Inferior parietal cortex (tissue), 1 donor: ENCODE results near the gene QKI.
"Not testable (repeated sequence)": the region's sequence is repeated elsewhere in the genome, so short reads cannot be mapped to it uniquely, and the experiment has no call there.

Source experiments
- DNase-seq: peaks from one replicate; pipeline ENCODE4 v3.0.0-alpha.2; 2016; ENCODE audit errors: extremely low spot score

QKI gene

DNA sequence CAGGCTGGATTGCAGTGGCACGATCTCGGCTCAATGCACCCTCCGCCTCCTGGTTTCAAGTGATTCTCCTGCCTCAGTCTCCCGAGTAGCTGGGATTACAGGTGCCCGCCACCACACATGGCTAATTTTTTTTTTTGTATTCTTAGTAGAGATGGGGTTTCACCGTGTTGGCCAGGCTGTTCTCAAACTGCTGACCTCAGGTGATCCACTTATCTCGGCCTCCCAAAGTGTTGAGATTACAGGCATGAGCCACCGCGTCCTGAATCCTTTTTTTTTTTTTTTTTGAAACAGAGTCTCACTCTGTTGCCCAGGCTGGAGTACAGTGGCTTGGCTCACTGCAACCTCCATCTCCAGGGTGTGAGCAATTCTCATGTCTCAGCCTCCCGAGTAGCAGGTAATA is 24.9 kb downstream of the QKI start:
- not testable (repeated sequence) for DNase-seq

DNA sequence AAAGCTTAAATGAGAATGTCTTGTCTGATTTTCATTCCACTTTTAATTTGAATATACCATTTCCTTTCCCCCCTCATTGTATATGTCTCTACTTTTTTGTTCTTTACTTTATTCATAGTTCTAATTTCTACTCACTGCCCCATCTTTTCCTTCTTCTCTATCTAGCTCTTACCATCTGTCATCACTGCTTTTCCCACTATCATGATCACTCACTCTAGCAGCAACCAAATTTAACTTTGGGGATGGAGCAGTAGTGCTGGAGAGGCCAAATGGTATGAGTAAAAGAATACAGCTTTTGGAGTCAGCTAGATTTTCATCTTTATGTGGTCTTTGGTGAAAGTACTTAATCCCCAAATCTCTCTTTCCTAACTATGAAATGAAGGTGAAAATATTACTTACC is 25.5 kb downstream of the QKI start:
- no peak for DNase-seq

DNA sequence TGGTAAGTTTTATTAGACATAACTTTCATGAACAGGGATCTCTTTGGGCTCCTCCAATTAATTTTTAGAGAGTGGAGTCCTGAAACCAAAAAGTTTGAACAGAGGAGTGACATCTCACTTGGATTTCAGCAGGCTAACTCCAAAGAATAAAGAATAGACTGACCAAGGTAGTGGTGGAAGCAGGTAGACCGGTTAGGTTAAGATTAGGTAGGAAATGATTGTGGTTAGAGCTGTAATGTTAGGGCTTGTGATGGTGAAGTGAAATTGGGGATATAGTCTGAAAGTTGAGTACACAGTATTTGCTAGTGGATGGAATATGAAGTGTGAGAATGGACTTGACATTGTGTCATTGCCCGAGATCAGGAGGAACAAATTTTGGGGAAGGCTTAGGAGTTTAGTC is 27.8 kb downstream of the QKI start:
- no peak for DNase-seq

DNA sequence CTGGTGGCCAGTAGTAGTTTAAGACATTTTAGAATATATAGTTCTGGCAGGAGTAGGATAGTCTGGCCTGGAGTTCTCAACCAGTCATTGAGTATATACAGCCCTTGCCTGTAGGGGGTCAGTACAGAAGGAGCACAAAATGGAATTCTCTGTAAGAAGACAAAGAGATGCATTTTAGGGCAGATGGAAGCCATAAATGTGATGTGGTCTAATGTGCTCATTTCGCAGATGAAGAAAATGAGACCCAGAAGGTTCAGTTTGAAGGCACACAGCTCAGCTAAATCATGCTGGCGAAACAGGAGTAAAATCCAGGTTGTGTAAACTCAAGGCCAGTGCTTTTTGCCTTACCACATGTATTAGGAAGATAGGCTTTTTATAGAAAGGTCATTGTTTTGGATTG is 29.6 kb downstream of the QKI start:
- no peak for DNase-seq

DNA sequence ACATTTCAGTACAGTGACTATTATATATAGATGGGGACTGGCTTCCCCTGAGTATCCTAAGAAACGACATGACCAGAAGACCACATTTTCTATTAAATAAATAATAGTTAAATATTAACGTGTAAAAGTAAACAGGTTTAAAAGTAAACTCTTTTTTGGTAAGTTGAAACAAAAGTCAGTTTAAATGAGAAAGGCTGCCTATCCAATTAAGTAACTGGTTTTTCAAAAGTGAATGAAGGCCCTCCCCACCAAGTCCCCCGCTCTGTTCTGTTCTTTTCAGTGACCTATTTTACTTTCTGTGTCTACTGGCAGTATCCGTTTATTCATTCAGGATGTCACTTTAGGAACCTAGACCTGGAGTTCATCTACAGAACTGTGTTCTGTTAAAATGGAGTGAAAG is 32.0 kb downstream of the QKI start:
- no peak for DNase-seq

DNA sequence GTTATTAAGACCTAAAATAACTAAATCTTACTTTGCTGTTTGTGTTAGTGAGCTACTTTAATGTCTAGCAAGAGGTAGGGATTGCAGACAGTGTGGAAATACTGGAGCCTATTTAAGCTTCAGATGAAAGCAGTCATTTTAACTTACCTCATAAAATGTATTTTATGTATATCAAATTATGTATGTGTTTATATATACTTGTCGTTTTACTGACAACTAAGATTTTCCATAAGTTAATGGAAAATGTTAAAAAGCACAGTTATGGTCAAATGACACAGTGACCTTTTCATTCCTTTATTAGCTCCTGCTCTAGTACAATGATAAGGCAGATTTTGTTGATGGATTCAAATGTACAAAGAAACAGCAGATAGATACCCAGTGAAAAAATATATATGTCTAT is 34.6 kb downstream of the QKI start:
- DNase-seq: no peak

DNA sequence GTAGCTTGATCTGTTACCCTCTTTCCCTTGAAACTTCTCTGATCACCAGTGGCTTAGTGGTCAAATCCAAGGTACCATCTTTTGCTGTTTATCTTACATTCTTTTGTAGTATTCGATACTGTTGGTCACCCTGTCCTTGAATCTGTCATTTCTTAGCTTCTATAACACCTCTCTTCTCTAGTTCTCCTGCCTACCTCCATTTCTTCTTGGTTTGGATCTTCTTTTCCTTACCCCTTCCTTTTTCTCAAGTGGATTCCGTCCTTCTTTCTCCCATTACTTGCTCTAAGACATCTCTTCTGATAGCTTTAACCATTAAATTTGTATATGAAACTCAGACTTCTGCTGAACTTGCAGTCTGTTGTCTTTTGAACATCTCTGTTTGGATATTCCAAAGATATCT is 39.9 kb downstream of the QKI start:
- no peak for DNase-seq

DNA sequence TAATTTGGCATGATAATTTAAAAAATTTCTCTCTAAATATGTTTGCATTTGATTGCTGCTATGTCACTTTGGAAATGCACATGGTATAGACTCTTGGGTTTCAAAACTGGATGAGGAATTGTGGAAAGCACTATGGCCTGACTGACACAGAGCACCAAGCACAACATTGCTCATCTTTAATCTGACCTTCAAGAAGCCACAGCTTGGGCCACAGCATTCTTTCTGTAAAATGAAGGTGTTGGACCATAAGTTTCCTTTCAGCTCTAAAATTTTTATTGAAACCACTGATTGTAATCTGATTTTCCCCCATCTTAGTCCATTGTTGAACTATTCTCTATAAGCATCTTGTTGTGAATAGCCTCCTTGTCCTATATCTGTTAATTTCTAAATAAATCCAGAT is 41.0 kb downstream of the QKI start:
- DNase-seq: no peak

DNA sequence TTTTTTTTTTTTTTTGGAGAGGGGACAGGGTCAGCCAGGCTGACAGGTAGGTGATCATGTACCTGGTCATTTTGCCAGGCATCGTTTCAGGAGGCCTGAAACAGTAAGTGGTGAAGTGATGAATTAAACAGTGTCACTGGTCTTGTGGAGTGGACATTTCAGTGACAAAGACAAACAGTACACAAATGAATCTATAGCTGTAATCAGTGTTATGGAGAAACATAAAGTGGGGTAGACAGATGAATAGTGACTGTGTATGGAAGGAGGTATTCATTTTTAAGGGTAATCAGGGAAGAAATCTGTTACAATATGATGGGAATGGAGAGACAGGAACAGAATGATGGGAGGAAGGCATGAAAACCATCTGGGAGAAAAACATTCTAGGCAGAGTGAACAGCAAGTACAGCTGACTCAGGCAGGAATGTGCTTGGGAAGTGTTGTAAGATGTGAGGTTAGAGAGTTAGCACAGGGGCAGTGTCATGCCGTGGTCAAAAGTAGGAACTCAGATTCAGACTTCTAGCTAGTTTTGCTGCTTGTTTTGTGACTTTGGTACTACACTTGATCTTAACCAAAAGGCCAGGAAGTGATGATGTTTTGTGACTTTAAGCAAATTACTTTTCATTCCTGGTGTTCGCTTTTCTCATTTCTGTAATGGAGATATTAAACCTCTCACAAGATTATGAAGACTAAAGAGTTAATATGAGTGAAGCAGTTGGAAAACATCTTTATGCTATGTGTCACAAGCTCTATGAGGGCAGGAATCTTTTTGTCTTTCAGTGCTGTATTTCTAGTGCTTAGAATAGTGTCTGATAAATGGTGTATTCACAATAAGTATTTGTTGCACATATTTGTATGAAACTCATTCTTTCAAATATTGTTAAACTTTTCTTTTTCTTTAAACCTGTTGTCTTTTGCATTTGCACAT is 43.4 kb downstream of the QKI start:
- no peak for DNase-seq

DNA sequence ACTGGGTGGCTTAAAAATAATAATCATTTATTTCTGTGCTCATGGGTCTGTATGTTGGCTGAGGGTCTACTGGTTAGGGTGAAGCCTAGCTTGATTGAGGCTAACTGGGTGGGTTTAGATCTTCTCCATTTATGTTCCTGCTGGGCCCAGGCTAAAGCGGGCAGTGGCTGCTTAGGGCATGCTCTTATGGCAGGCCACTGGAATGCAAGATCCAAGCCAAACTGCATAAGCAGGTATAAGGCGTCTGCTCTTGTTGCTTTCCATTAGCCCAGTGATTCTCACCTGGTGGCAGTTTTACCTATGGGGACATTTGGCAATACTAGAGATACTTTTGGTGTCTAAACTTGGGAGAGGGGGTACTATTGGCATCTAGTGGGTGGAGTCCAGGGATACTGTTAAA is 44.5 kb downstream of the QKI start:
- no peak for DNase-seq

DNA sequence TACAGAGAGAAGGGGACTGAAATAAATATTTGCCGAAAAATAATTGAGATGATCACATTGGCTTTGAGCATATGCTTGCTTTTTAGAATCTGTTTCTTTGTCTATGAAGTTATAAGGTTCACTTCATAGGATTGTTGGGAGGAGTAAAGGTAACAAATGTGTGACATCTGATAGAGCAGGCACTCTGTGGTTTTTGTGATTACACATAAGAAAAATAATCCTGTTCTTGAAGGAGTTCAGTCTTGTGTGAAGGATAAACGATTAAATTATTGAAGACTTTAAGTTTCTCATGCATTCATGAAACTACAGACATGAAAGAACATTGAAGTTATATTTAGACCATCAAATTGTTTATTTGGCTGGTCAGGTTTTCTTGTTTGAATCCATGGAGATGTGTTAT is 45.0 kb downstream of the QKI start:
- DNase-seq: no peak

DNA sequence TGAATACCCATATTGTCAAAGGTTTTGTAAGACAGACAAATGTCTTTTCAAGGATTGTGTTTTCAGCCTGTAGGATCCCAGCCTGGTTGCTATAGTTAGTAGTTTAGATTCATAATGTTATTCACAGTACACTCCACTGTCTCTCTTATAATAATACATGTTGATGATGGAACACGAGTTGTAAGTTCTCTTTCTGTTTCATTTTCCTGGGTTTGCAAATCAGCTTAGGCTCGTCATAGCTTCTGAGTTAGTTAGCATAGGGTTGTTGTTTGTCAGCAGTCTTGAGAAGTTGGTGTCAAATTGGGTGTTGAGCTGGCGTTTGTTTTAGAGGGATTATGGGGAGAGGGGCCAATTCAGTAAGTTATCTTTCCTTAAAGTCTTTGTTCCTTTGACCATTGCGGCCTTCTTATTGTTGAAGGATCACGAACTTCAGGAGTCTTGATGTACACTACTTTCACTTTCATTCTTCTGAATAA is 45.8 kb downstream of the QKI start:
- DNase-seq: no peak

DNA sequence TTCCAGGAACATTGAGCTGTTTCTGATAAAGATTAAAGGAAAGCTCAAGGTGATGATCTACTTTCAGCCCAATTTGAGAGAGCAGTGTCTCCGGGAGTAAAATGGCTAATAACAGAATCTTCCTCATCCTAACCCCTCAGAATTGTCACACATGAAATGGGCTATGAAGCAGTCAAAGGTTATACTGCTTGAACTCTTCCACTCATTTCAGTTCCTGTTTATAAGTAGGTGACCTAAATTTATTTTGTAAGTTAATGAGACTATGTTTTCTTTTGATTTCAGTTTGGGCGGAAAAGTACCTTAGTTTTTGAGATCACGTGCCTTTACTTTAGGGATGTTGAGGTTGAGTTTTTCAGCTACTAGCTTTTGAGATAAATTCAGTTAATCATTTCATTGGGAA is 47.2 kb downstream of the QKI start:
- no peak for DNase-seq

DNA sequence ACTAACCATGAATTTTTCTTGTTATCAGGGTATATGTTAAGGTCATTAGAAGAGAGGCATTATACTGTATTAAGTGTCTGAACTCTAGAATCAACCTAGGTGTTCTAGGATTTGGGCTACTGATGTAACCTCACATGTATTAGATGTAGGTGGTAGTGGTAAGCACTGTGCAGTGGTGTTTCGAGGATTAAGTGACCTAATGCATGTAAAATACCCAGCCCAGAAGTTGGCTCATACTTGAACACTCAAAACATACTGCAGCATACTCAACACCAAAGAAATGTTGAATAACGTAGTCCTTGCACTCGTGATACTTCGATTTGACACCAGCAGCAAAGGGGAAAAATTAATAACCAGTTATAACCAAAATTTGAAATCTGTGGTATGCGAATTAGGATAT is 48.7 kb downstream of the QKI start:
- DNase-seq: no peak

DNA sequence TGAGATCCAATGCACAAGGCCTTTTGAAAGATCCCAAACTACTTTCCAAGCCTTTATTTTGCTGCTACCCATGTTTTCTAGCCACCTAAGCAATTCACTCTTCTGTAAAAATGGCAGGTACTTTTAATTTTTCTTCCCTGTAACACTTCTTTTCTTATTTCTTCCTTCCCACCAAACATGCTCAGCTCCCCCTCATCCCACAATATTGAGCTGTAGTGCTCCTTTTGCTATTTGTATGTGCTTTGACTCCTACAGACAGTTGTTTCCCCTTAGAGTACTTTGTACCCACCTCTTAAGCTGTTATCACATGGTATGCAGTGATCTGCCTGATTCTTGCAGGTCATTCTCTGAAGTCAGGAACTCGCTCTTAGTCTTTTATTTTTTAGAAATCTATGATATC is 49.3 kb downstream of the QKI start:
- DNase-seq: no peak

DNA sequence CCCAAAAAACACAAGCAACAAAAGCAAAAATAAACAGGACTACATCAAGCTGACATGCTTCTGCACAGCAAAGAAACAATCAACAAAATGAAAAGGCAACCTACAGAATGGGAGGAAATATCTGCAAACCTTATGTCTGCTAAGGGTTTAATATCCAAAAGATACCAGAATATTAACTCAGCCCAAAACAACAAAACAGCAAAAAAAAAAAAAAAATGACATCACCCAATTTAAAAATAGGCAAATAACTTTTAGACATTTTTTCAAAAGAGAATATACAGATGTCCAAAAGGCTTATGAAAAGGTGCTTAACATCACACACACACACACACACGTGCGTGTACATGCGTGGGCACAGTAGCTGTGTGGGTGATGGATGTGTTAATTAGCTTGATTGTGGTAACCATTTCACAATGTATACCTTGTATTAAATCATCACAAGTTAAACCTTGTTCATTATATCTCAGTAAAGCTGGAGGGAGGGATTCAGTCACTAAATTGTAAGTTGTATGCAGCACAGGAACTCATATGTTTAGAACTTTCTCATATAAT is 52.4 kb downstream of the QKI start:
- DNase-seq: no peak

DNA sequence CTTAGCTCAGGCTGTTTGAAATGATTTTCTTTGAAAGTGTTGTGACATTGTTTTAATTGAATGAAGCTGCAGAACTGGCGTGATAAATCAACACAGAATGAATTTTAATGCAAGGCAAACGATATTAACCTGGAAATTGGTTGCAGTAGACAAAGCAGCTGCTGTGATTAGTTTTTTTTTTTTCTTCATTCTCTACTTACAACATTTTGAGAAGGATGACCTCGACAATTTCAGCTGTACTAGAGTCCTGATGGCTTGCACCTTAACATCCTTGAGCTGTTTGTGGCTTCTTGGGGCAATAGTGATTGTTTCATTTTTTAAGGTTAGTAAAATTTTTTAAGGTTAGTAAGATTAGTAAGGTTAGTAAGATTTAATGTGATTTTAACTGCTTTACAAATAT is 54.2 kb downstream of the QKI start:
- DNase-seq: no peak

DNA sequence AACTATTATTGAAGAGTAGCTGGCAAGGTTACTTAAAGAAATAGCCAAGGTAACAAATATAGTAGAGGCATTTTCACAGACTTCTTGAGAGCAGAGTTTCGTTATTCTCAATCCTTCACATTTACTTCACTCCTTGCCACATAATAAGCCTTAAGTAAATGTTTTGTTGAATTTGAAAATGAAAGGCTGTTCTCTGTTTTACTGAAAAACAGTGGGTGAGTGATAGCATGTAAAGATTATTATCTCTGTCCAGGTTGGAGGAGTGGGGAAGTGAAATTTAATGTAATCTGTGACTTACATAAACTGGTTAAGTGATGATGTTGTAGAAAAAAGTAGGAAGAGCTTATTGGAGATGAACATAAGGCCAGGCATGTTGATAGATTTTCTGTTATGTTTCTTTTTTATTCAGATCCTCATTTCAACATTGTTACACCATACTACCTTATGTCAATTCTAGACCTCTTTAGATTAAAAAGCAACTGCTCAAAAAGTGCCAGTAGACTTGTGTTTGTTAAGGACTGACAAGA is 55.0 kb downstream of the QKI start:
- DNase-seq: no peak

DNA sequence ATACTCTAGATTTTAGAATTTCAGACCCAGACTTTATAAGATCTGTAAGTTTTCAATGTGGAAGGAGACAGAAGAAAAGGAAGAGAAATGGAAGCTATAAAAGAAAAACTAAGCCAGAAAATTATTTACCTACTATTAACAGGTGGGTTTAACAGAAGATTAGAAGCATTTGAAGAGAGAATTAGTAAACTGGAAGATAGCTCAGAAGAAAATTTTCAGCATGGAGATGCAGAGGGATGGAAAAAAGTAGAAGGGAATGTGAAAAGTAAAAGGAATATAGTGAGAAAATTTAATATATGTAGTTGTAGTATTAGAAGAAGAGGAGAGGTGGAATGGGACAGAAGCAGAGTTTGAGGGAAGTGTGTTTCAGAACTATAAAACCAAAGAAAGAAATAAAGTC is 56.1 kb downstream of the QKI start:
- no peak for DNase-seq

DNA sequence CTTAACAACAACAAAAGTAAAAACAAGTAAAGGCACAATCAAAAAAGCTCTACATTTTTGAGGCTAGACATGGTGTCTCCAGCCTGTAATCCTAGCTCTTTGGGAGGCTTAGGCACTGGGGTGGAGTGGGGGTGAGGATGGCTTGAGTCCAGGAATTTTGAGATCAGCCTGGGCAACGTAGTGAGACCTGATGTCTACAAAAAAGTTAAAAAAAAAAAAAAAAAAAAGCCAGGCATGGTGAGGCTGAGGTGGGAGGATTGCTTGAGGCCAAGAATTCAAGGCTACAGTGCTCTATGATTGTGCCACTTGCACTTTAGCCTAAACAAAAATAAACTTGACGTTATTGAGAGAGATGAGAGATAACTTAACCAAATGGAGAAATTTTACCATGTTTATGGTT is 60.1 kb downstream of the QKI start:
- DNase-seq: no peak

DNA sequence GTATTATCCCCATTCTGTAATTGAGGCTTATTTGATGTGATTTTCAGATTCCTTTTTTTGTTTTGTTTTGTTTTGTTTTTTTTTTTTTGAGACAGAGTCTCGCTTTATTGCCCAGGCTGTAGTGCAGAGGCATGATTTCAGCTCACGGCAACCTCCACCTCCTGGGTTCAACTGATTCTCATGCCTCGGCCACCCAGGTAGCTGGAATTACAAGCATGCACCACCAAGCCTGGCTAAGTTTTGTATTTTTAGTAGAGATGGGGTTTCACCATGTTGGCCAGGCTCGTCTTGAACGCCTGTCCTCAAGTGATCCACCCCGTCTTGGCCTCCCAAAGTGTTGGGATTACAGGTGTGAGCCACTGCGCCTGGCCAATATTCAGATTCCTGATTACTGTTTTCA is 62.4 kb downstream of the QKI start:
- not testable (repeated sequence) for DNase-seq

DNA sequence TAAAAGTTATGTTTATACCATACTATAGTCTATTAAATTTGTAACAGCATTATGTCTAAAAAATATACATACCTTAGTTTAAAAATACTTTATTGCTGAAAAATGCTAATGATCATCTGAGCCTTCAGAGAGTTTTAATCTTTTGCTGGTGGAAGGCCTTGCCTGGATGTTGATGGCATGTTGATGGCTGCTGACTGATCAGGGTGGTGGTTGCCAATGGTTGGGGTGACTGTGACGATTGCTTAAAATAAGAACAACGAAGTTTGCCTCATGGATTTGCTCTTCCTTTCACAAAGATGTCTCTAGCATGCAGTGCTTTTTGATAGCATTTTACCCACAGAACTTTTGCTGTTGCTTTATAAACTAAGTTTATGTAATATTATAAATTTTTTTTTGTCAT is 68.6 kb downstream of the QKI start:
- no peak for DNase-seq

DNA sequence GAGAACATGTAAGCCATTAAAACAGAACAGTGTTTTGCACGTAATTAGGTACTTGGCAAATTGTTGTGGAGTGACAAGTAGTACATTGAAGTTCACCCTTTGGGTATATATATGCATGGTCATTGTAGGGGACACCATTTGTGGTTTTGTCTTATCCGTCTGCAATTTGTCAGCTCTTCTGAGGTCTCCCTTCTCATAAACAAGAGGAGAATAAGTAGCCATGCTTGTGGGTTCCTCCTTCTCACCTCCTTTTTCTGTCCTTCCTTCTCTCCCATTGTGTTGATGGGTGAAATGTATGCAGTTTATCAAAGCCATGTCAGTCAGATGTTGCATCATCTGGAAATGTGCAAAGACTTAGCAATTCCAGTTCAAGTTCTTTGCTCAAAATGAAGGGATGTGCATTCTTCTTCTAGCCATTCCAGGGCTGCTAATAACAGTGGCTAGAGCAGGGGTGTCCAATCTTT is 70.9 kb downstream of the QKI start:
- no peak for DNase-seq
